SK-N-SH treated with all-trans-retinoic acid at 6 μM for 48 hours (cell line): Measurements from ENCODE around the gene MARS1.

ENCODE experiments used
- ATAC-seq: fragments of 200-7000 bp; cut with Tn5 transposase; 3 replicates; pipeline ENCODE4 v1.9.1; 2020; ENCODE audit warnings: mild to moderate bottlenecking, moderate library complexity
- ARNTL ChIP-seq: fragments of 450-650 bp; formaldehyde crosslinking; IDR thresholded peaks from 2 replicates; pipeline ENCODE4 v1.5.0; 2020; ENCODE audit warnings: low read depth, mild to moderate bottlenecking, moderate library complexity, borderline replicate concordance
- BACH2 ChIP-seq: fragments of 250-450 bp; sonication (Bioruptor Pico); IDR thresholded peaks from 2 replicates; pipeline ENCODE4 v1.9.0; 2021; ENCODE audit warnings: mild to moderate bottlenecking, borderline replicate concordance
- CSDC2 ChIP-seq: fragments of 250-450 bp; sonication (Bioruptor Pico); IDR thresholded peaks from 2 replicates; pipeline ENCODE4 v1.5.0; 2020; ENCODE audit warnings: mild to moderate bottlenecking, moderate library complexity
- ESRRG ChIP-seq: fragments of 250-450 bp; sonication (Bioruptor Pico); IDR thresholded peaks from 2 replicates; pipeline ENCODE4 v1.6.1; 2021; ENCODE audit warnings: mild to moderate bottlenecking
- GLIS3 ChIP-seq: fragments of 250-450 bp; sonication (Bioruptor Pico); IDR thresholded peaks from 2 replicates; pipeline ENCODE4 v1.5.0; 2020; ENCODE audit warnings: mild to moderate bottlenecking, moderate library complexity
- ISL1 ChIP-seq: fragments of 250-450 bp; sonication (Bioruptor Pico); IDR thresholded peaks from 2 replicates; pipeline ENCODE4 v2.1.2; 2022; ENCODE audit warnings: mild to moderate bottlenecking, moderate library complexity
- OSR1 ChIP-seq: fragments of 250-450 bp; sonication (Bioruptor Pico); IDR thresholded peaks from 2 replicates; pipeline ENCODE4 v1.8.0; 2022; ENCODE audit warnings: moderate library complexity, mild to moderate bottlenecking, inconsistent platforms
- POU6F1 ChIP-seq: fragments of 250-450 bp; sonication (Bioruptor Pico); IDR thresholded peaks from 2 replicates; pipeline ENCODE4 v1.8.0; 2021; ENCODE audit warnings: low read depth, mild to moderate bottlenecking, moderate library complexity, borderline replicate concordance
- PPARA ChIP-seq: fragments of 250-450 bp; sonication (Bioruptor Pico); IDR thresholded peaks from 2 replicates; pipeline ENCODE4 v1.5.0; 2020; ENCODE audit warnings: mild to moderate bottlenecking, borderline replicate concordance
- RARB ChIP-seq: fragments of 250-450 bp; sonication (Bioruptor Pico); IDR thresholded peaks from 2 replicates; pipeline ENCODE4 v1.8.0; 2021; ENCODE audit warnings: mild to moderate bottlenecking, moderate library complexity
- SNAI2 ChIP-seq: fragments of 250-450 bp; sonication (Bioruptor Pico); IDR thresholded peaks from 2 replicates; pipeline ENCODE4 v1.5.0; 2020; ENCODE audit warnings: mild to moderate bottlenecking, moderate library complexity
- TOX ChIP-seq: fragments of 250-450 bp; sonication (Bioruptor Pico); IDR thresholded peaks from 2 replicates; pipeline ENCODE4 v1.8.0; 2021; ENCODE audit warnings: mild to moderate bottlenecking, moderate library complexity, borderline replicate concordance
- ZC3H10 ChIP-seq: fragments of 250-450 bp; sonication (Bioruptor Pico); IDR thresholded peaks from 2 replicates; pipeline ENCODE4 v1.5.1; 2021; ENCODE audit warnings: mild to moderate bottlenecking, moderate library complexity
- ZFP3 ChIP-seq: fragments of 250-450 bp; sonication (Bioruptor Pico); IDR thresholded peaks from 2 replicates; pipeline ENCODE4 v1.5.0; 2020; ENCODE audit warnings: mild to moderate bottlenecking, moderate library complexity
- ZFP30 ChIP-seq: fragments of 450-650 bp; formaldehyde crosslinking; IDR thresholded peaks from 2 replicates; pipeline ENCODE4 v1.5.0; 2022; ENCODE audit warnings: mild to moderate bottlenecking, moderate library complexity
- ZNF565 ChIP-seq: fragments of 450-650 bp; formaldehyde crosslinking; conservative IDR thresholded peaks from 2 replicates; pipeline ENCODE4 v1.5.0; 2020; ENCODE audit warnings: low read depth, mild to moderate bottlenecking, moderate library complexity
- ZNF70 ChIP-seq: fragments of 450-650 bp; formaldehyde crosslinking; IDR thresholded peaks from 2 replicates; pipeline ENCODE4 v1.5.0; 2020; ENCODE audit warnings: mild to moderate bottlenecking, moderate library complexity
- ZNF8 ChIP-seq: fragments of 450-650 bp; formaldehyde crosslinking; IDR thresholded peaks from 2 replicates; pipeline ENCODE4 v1.5.0; 2020; ENCODE audit warnings: mild to moderate bottlenecking, moderate library complexity
- TF ChIP-seq, protein P1 (sequence below): fragments of 250-450 bp; sonication (Bioruptor Pico); IDR thresholded peaks from 2 replicates; pipeline ENCODE4 v1.5.1; 2021; ENCODE audit warnings: mild to moderate bottlenecking, moderate library complexity
- TF ChIP-seq, protein P2 (sequence below): fragments of 250-450 bp; sonication (Bioruptor Pico); IDR thresholded peaks from 2 replicates; pipeline ENCODE4 v1.8.0; 2020; ENCODE audit warnings: mild to moderate bottlenecking, moderate library complexity, borderline replicate concordance
- TF ChIP-seq, protein P3 (sequence below): fragments of 250-450 bp; sonication (Bioruptor Pico); IDR thresholded peaks from 2 replicates; pipeline ENCODE4 v1.5.1; 2020; ENCODE audit warnings: low read depth, mild to moderate bottlenecking, moderate library complexity

The MARS1 gene

DNA sequence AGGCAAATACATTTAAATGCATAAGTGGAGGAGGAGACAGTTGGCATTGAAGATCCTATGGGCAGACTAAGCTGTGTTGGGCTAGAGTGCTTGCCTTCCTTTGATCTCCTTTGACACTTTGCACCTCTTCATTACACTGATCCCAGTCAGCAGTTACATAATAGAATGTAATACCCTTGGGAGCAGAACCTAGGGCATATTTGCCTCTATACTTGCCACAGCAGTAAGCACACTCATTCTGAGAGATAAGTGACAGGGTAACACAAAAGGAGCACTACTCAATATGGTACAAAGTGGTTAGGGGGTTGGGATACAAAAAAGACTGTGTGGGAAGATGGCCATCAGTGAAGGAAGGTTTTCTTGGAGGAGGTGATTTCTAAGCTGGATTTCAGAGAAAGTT is 9.0 kb downstream of the MARS1 start:
- TF ChIP-seq GLIS3 (no peak), BACH2 (no peak), ESRRG (CRISPR knock-in tag) (no peak), ZFP3 (CRISPR knock-in tag) (no peak), PPARA (CRISPR knock-in tag) (no peak), SNAI2 (CRISPR knock-in tag) (no peak), ZC3H10 (CRISPR knock-in tag) (no peak), ARNTL (CRISPR knock-in tag) (no peak), OSR1 (CRISPR knock-in tag) (no peak), ZNF565 (CRISPR knock-in tag) (no peak), ISL1 (no peak), RARB (CRISPR knock-in tag) (no peak), ZNF8 (CRISPR knock-in tag) (no peak), TOX (CRISPR knock-in tag) (no peak), CSDC2 (CRISPR knock-in tag) (no peak)
- TF ChIP-seq, protein P1, sequence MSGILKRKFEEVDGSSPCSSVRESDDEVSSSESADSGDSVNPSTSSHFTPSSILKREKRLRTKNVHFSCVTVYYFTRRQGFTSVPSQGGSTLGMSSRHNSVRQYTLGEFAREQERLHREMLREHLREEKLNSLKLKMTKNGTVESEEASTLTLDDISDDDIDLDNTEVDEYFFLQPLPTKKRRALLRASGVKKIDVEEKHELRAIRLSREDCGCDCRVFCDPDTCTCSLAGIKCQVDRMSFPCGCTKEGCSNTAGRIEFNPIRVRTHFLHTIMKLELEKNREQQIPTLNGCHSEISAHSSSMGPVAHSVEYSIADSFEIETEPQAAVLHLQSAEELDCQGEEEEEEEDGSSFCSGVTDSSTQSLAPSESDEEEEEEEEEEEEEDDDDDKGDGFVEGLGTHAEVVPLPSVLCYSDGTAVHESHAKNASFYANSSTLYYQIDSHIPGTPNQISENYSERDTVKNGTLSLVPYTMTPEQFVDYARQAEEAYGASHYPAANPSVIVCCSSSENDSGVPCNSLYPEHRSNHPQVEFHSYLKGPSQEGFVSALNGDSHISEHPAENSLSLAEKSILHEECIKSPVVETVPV, result no peak
- TF ChIP-seq, protein P2, sequence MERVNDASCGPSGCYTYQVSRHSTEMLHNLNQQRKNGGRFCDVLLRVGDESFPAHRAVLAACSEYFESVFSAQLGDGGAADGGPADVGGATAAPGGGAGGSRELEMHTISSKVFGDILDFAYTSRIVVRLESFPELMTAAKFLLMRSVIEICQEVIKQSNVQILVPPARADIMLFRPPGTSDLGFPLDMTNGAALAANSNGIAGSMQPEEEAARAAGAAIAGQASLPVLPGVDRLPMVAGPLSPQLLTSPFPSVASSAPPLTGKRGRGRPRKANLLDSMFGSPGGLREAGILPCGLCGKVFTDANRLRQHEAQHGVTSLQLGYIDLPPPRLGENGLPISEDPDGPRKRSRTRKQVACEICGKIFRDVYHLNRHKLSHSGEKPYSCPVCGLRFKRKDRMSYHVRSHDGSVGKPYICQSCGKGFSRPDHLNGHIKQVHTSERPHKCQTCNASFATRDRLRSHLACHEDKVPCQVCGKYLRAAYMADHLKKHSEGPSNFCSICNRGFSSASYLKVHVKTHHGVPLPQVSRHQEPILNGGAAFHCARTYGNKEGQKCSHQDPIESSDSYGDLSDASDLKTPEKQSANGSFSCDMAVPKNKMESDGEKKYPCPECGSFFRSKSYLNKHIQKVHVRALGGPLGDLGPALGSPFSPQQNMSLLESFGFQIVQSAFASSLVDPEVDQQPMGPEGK (CRISPR knock-in tag), result no peak
- no peak for ATAC-seq

DNA sequence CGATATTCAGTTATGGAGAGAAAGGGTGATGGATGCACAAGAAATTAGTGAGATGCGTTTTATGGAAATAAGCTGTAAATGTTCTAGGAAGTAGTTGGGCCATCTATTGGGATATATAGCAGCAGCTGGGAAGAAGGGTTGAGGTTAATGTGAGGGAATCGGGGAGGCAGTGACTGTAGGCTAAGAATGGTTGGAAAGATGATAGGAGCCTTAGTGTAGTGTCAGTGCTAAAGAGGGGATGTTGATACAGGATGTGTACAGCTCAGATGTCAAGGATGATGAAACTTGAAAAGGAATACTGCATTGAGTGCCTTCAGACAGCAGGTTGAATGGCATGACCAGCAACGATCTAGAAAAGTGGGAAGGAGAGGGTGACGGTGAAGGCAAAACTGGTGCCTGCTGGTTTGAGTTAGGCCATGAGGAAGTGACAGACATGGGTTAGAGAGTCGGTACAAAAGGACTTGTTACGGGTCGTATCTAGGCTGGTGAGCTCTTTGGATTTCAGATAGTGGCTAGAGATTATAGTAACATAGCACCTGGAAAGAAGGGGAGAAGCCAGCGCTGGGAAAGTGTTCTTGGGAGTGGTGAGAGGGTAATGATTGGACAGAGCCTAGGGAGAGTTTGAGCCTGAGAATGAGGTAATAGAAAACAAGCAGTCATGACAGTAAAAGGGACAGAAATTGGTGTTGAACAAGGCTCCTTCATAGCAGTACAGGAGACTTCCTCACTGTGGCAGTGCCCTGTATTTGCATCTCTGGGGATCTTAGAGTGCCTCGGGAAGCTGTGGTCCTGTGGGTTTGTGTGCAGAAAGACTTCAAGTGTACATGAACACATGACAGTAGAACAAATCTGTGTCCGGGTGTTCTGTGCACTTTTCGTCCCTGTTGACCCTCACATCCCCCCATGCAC is 9.6 kb downstream of the MARS1 start:
- ATAC-seq, result no peak

More for the DNA sequence above, 9.6 kb downstream of the MARS1 start:
- TF ChIP-seq ZC3H10 (CRISPR knock-in tag) (no peak), TOX (CRISPR knock-in tag) (no peak), ISL1 (no peak), POU6F1 (CRISPR knock-in tag) (no peak), ZNF70 (CRISPR knock-in tag) (no peak), ESRRG (CRISPR knock-in tag) (no peak), ZNF8 (CRISPR knock-in tag) (no peak), ZFP30 (CRISPR knock-in tag) (no peak), ARNTL (CRISPR knock-in tag) (no peak), PPARA (CRISPR knock-in tag) (no peak), CSDC2 (CRISPR knock-in tag) (no peak)
- TF ChIP-seq, protein P3, sequence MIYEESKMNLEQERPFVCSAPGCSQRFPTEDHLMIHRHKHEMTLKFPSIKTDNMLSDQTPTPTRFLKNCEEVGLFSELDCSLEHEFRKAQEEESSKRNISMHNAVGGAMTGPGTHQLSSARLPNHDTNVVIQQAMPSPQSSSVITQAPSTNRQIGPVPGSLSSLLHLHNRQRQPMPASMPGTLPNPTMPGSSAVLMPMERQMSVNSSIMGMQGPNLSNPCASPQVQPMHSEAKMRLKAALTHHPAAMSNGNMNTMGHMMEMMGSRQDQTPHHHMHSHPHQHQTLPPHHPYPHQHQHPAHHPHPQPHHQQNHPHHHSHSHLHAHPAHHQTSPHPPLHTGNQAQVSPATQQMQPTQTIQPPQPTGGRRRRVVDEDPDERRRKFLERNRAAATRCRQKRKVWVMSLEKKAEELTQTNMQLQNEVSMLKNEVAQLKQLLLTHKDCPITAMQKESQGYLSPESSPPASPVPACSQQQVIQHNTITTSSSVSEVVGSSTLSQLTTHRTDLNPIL, result no peak
- TF ChIP-seq, protein P1, result no peak
- TF ChIP-seq, protein P2 (CRISPR knock-in tag), result no peak
- TF ChIP-seq, all 23 proteins: peak for 0
